Measurements from ENCODE around the gene PRIM2. TPM values are rescaled to one million over a fixed set of nuclear protein-coding genes. Genes with fewer than 3 reads are reported as not detected.
"Not testable (repeated sequence)": the region's sequence is repeated elsewhere in the genome, so short reads cannot be mapped to it uniquely, and the experiment has no call there.

PRIM2 gene
- total and polyA plus RNA-seq, 2 of the 4 experiments (the other 2 are of a cell fraction): 11.8 to 37.5 TPM

DNA sequence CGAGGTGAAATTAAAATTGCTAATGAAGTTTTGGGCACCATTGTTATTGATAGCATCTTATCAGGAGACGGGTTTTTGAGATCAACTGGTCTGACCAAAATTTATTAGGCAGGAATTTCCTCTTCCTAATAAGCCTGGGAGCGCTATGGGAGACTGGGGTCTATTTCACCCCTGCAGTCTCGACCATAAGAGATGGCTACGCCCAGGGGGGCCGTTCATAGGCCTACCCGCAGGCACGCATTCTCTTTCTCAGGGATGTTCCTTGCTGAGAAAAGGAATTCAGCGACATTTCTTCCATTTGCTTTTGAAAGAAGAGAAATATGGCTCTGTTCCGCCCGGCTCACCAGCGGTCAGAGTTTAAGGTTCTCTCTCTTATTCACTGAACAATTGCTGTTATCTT lies 201.8 kb downstream of the PRIM2 start:
- H2BK20ac ChIP-seq (ENCODE audit: low read depth, low read length); H3K23ac ChIP-seq (ENCODE audit: low read depth, low read length); intact Hi-C loops (cut with micrococcal nuclease); in situ Hi-C loops (cut with MboI; ENCODE audit: low sequenced_read_pairs); H4K91ac ChIP-seq (ENCODE audit: insufficient read depth, low read depth, low read length); H2AK5ac ChIP-seq (ENCODE audit: low read depth, low read length); H3K4me1 ChIP-seq (ENCODE audit: control insufficient read depth, insufficient read depth, low read length); ATAC-seq (ENCODE audit: low read depth); H2BK15ac ChIP-seq (ENCODE audit: low read depth, low read length); H4K20me1 ChIP-seq (ENCODE audit: insufficient read depth, low read length); H3K14ac ChIP-seq (replicated peaks; ENCODE audit: low read depth, low read length); H3K9ac ChIP-seq (ENCODE audit: low read depth, low read length); H3K27me3 ChIP-seq (ENCODE audit: control insufficient read depth, insufficient read depth, low read length); dilution Hi-C loops (cut with HindIII; ENCODE audit: low sequenced_read_pairs, unreplicated experiment); CTCF ChIA-PET; H3K9me1 ChIP-seq (ENCODE audit: insufficient read depth, low read length); BruUV-seq (replicated peaks); H3K4ac ChIP-seq (ENCODE audit: low read depth, low read length); H3K9me3 ChIP-seq (ENCODE audit: control insufficient read depth, insufficient read depth, low read length); H3K36me3 ChIP-seq (ENCODE audit: control insufficient read depth, insufficient read depth, low read length); H3K4me2 ChIP-seq (ENCODE audit: low read depth, low read length); H3K4me3 ChIP-seq (ENCODE audit: insufficient read depth, low read depth, low read length); H4K5ac ChIP-seq (ENCODE audit: low read depth, low read length); H3K79me1 ChIP-seq (ENCODE audit: low read depth in 1 of 2, low read length in 2 of 2); H3K27ac ChIP-seq (ENCODE audit: insufficient read depth, low read length); H2AFZ ChIP-seq (replicated peaks; ENCODE audit: low read length, poor library complexity); H4K8ac ChIP-seq (ENCODE audit: low read depth in 2 of 2, low read length in 2 of 2); H2AK9ac ChIP-seq (replicated peaks; ENCODE audit: low read depth, low read length, poor library complexity); H3K18ac ChIP-seq (ENCODE audit: low read depth, low read length); H2BK120ac ChIP-seq (ENCODE audit: low read depth, low read length); DNase-seq; H3K56ac ChIP-seq (ENCODE audit: extremely low read depth, insufficient read depth, low read length); POLR2A ChIA-PET (ENCODE audit: unreplicated experiment); H2BK5ac ChIP-seq (ENCODE audit: low read depth, low read length, poor library complexity, severe bottlenecking): not testable (repeated sequence)
- 80% methylated on average over 1 of the region's 12 CpGs; no CpG with 5 or more reads in 1 of the 2 experiments for WGBS, 2 experiments (ENCODE audit: extremely low coverage in 2 of 2, insufficient read length in 1 of 2)

DNA sequence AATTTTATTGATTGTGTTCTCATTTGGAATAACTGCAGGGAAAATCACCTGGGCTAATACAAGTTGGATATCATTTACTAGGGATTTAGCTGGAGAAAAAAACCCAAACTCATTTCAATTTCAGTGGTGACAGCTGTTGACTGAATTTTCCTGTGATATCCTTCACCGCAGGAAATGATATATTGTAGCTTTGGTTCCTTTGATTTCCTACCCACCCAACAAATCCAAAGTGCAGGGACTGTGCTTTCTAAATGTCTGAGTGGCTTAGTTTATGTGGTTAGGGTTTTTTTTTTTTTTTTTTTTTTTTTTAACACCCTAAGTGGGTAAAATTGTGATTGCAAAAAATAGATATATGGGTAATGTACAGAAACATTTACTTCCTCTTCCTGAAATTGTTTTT lies 203.7 kb downstream of the PRIM2 start:
- not testable (repeated sequence) for H3K9ac ChIP-seq (ENCODE audit: low read depth, low read length)

More for the DNA sequence above, 203.7 kb downstream of the PRIM2 start:
- H3K9me1 ChIP-seq (ENCODE audit: insufficient read depth, low read length); H3K79me1 ChIP-seq (ENCODE audit: low read depth in 1 of 2, low read length in 2 of 2); H3K36me3 ChIP-seq (ENCODE audit: control insufficient read depth, insufficient read depth, low read length); H4K5ac ChIP-seq (ENCODE audit: low read depth, low read length); H2BK20ac ChIP-seq (ENCODE audit: low read depth, low read length); in situ Hi-C loops (cut with MboI; ENCODE audit: low sequenced_read_pairs); dilution Hi-C loops (cut with HindIII; ENCODE audit: low sequenced_read_pairs, unreplicated experiment); H2AFZ ChIP-seq (replicated peaks; ENCODE audit: low read length, poor library complexity); H3K23ac ChIP-seq (ENCODE audit: low read depth, low read length); H3K4me2 ChIP-seq (ENCODE audit: low read depth, low read length); H2BK5ac ChIP-seq (ENCODE audit: low read depth, low read length, poor library complexity, severe bottlenecking); H3K4me1 ChIP-seq (ENCODE audit: control insufficient read depth, insufficient read depth, low read length); BruUV-seq (replicated peaks); H3K18ac ChIP-seq (ENCODE audit: low read depth, low read length); POLR2A ChIA-PET (ENCODE audit: unreplicated experiment); H2BK120ac ChIP-seq (ENCODE audit: low read depth, low read length); DNase-seq; H3K56ac ChIP-seq (ENCODE audit: extremely low read depth, insufficient read depth, low read length); H2BK15ac ChIP-seq (ENCODE audit: low read depth, low read length); H3K27me3 ChIP-seq (ENCODE audit: control insufficient read depth, insufficient read depth, low read length); H3K4ac ChIP-seq (ENCODE audit: low read depth, low read length); H3K14ac ChIP-seq (replicated peaks; ENCODE audit: low read depth, low read length); H2AK9ac ChIP-seq (replicated peaks; ENCODE audit: low read depth, low read length, poor library complexity); H4K20me1 ChIP-seq (ENCODE audit: insufficient read depth, low read length); H4K8ac ChIP-seq (ENCODE audit: low read depth in 2 of 2, low read length in 2 of 2); H2AK5ac ChIP-seq (ENCODE audit: low read depth, low read length); intact Hi-C loops (cut with micrococcal nuclease); H3K27ac ChIP-seq (ENCODE audit: insufficient read depth, low read length); H4K91ac ChIP-seq (ENCODE audit: insufficient read depth, low read depth, low read length); ATAC-seq (ENCODE audit: low read depth); H3K4me3 ChIP-seq (ENCODE audit: insufficient read depth, low read depth, low read length); H3K9me3 ChIP-seq (ENCODE audit: control insufficient read depth, insufficient read depth, low read length): not testable (repeated sequence)
- no CpG with 5 or more reads among the region's 1 CpG for WGBS, 2 experiments (ENCODE audit: extremely low coverage in 2 of 2, insufficient read length in 1 of 2)
- CTCF ChIA-PET: interaction anchor here (0.6 kb wide), 1 partner anchor 1873 kb away, joined by 9 read pairs; no protein-coding TSS in a partner anchor

All from IMR-90 (cell line).